ENCODE data around the gene IGSF21.

GRCh38 chr1:18376661-18377060 is 269.1 kb downstream of the IGSF21 start:
- TF ChIP-seq CTCF (IDR thresholded peaks at IDR 0.05; ENCODE audit: insufficient read depth, low read length) = no peak
- no peak for TF ChIP-seq POLR2AphosphoS5 (IDR thresholded peaks at IDR 0.05; ENCODE audit: low read depth)
